Kidney (tissue), 14 donors: ENCODE measurements around the gene CD48. TPM values are rescaled to one million over a fixed set of nuclear protein-coding genes. Genes with fewer than 3 reads are reported as not detected.

Source experiments
- DNase-seq, 5 donors: peaks; one replicate each; pipeline ENCODE4 v3.0.0-alpha.2; 2013 to 2020
- FAIRE-seq: peaks from 2 replicates; lab custom pipeline; 2012; peaks lifted over from hg19 to GRCh38; lab: Jason Lieb, UNC
- H3K27ac ChIP-seq, 2 donors: one replicate each; pipeline ENCODE4 v1.7.0; 2013; ENCODE audit warnings: low read depth in 2 of 2, low read length in 2 of 2, inconsistent platforms in 1 of 2
- H3K27me3 ChIP-seq: one replicate; pipeline ENCODE4 v1.7.1; 2013; ENCODE audit warnings: low read length, inconsistent platforms; ENCODE audit not compliant: control insufficient read depth, insufficient read depth
- H3K36me3 ChIP-seq, 3 donors: one replicate each; pipeline versions ENCODE4 v1.7.0 to v1.7.1; 2013; ENCODE audit warnings: low read length in 3 of 3, control low read depth in 1 of 3, inconsistent platforms in 1 of 3; ENCODE audit not compliant: insufficient read depth in 3 of 3, control insufficient read depth in 2 of 3
- H3K4me1 ChIP-seq, 3 donors: one replicate each; pipeline versions ENCODE4 v1.7.0 to v1.7.1; 2013; ENCODE audit warnings: low read length in 3 of 3, inconsistent platforms in 1 of 3, low read depth in 1 of 3; ENCODE audit not compliant: control insufficient read depth in 2 of 3, insufficient read depth in 2 of 3
- H3K4me3 ChIP-seq, 3 donors: one replicate each; pipeline versions ENCODE4 v1.7.0 to v1.8.1; 2013; ENCODE audit warnings: low read length in 3 of 3, control low read depth in 1 of 3, inconsistent platforms in 1 of 3
- H3K9ac ChIP-seq, 3 donors: one replicate each; pipeline versions ENCODE4 v1.7.0 to v1.7.1; 2013; ENCODE audit warnings: low read length in 3 of 3, control low read depth in 1 of 3, inconsistent platforms in 1 of 3
- H3K9me3 ChIP-seq, 3 donors: one replicate each; pipeline versions ENCODE4 v1.7.0 to v1.7.1; 2013; ENCODE audit warnings: low read length in 3 of 3, control low read depth in 1 of 3, inconsistent platforms in 1 of 3; ENCODE audit not compliant: control insufficient read depth in 2 of 3, insufficient read depth in 1 of 3
- intact Hi-C: fragments of 100-400 bp; cut with DNase I; formaldehyde crosslinking; loops from one replicate; pipeline ENCODE4 v1.11.1; 2022
- polyA plus RNA-seq: library from polyadenylated mRNA; stranded (reverse); fragments of 350-450 nt; fragmentation: Illumina TruSeq; extraction: RNeasy Lipid Tissue Mini Kit (QIAGEN cat#74804); gene quantifications from one replicate; pipeline ENCODE4 v1.2.3, GENCODE V29; 2014; ENCODE audit warnings: low read depth, low replicate concordance; ENCODE audit not compliant: insufficient read depth
- total RNA-seq: library from RNA; stranded (reverse); fragmentation: NEBNext Ultra II Directional; extraction: Animal tissue kit (Norgen Biotek cat#: 25700); gene quantifications from one replicate; pipeline ENCODE4 v1.2.1, GENCODE V29; 2021
- TF ChIP-seq, protein P1 (sequence below): IDR thresholded peaks from 3 replicates; pipeline ENCODE4 v1.5.1; 2012; ENCODE audit warnings: mild to moderate bottlenecking, moderate library complexity, borderline replicate concordance; ENCODE audit not compliant: insufficient read depth; ENCODE audit errors: extremely low read depth
- donor health status: control.
- donor health status: control.
- donor health status: control.
- donor health status: control.
- donor health status: control.
- donor health status: DM: yes; HTN: yes; CAD: no.
- donor health status: Normal renal cell carcinoma (clear cell type).

The CD48 gene
- total and polyA plus RNA-seq, 2 donors from 2014 or later, result 3.2 to 20.5 TPM

GRCh38 chr1:160739098-160739511 is 27.5 kb upstream of the CD48 start, which contains the start of gene SLAMF7:
Gene SLAMF7 (plus strand): TSS chr1:160739247. CDS start chr1:160739302, 55 bp downstream.
- intact Hi-C loops, result no loop called here
- Histone ChIP-seq H3K9ac (no peak within 1 kb of the TSS), H3K27ac (no peak within 1 kb of the TSS), H3K27me3 (no peaks in the 10 kb centered on the region), H3K4me3 (no peak within 1 kb of the TSS), H3K36me3 (no peaks in the 10 kb centered on the region), H3K4me1 (no peaks in the 10 kb centered on the region), H3K9me3 (peaks cover 0 to 7% (median 0%) of the 10 kb centered on the region in 3 donors)
- DNase-seq (no peak), FAIRE-seq (no peak)
- TF ChIP-seq, protein P1, sequence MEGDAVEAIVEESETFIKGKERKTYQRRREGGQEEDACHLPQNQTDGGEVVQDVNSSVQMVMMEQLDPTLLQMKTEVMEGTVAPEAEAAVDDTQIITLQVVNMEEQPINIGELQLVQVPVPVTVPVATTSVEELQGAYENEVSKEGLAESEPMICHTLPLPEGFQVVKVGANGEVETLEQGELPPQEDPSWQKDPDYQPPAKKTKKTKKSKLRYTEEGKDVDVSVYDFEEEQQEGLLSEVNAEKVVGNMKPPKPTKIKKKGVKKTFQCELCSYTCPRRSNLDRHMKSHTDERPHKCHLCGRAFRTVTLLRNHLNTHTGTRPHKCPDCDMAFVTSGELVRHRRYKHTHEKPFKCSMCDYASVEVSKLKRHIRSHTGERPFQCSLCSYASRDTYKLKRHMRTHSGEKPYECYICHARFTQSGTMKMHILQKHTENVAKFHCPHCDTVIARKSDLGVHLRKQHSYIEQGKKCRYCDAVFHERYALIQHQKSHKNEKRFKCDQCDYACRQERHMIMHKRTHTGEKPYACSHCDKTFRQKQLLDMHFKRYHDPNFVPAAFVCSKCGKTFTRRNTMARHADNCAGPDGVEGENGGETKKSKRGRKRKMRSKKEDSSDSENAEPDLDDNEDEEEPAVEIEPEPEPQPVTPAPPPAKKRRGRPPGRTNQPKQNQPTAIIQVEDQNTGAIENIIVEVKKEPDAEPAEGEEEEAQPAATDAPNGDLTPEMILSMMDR, result no peak

DNA sequence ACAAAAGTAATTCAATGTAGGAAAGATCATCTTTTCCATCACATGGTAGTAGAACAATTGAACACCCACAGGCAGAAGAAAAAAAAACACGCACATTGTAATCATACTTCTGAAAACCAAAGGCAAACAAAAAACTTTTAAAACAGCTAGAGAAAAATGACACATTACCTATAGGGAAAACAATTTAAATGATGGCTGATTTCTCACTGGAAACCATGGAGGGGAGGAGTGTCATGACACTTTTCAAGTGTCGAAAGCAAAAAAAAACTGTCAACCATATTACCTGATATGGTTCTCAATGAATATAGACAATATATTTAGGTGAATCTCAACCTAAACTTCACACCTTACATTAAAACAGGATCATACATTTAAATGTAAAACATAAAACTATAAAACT is 26.6 kb upstream of the CD48 start:
- Histone ChIP-seq H3K9me3 (peaks cover 0 to 7% (median 0%) of the 10 kb centered on the region in 3 donors), H3K27me3 (no peaks in the 10 kb centered on the region), H3K4me3 (no peak overlapping the region), H3K4me1 (no peaks in the 10 kb centered on the region), H3K27ac (no peak overlapping the region), H3K9ac (no peak overlapping the region), H3K36me3 (no peaks in the 10 kb centered on the region)
- DNase-seq (no peak), FAIRE-seq (no peak)
- intact Hi-C loops, result no loop called here
- TF ChIP-seq, protein P1, result no peak

DNA sequence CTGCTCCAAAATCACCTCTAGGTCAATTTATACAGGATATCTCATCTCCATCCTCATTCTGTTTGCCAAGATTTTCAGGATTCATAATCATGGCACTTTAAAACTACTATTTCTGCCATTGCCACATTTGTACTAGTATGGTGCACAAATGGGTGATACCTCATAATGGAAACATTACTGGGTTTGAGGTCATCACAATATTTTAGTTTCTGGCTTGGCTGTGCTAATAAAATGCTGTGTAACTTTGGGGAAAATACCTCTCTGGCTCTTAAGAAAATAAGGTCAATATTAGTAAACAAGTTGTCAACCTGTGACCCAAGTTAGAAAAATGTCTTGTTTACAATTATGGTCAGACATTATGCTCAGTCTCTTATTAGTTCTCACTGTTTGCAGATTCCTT is 22.7 kb upstream of the CD48 start:
- no peak for DNase-seq
- Histone ChIP-seq H3K4me3 (no peak overlapping the region), H3K9ac (no peak overlapping the region), H3K27ac (no peak overlapping the region), H3K36me3 (no peaks in the 10 kb centered on the region), H3K9me3 (peaks cover 0 to 7% (median 0%) of the 10 kb centered on the region in 3 donors), H3K27me3 (no peaks in the 10 kb centered on the region), H3K4me1 (no peaks in the 10 kb centered on the region)
- TF ChIP-seq, protein P1, result no peak
- FAIRE-seq, result no peak
- intact Hi-C loops, result no loop called here

DNA sequence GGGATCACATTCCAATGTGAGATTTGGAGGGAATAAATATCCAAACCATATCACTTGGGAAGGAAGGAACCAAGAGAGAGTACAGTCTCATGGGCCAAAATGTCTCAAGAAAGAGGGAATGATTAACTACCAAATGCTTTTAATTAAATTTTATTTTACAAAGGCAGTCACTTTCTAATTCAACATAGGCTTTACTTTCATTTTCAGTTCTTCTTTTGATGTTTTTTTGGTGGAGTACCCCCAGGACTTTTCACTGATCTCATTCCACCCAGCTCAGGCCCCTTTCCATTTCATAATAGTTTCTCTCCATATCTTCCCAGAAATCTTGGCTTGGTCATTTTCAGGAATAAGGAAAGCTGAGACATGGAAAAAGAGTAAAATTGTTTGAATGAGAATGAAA is 22.3 kb upstream of the CD48 start:
- intact Hi-C loops, result no loop called here
- Histone ChIP-seq H3K27me3 (no peaks in the 10 kb centered on the region), H3K9me3 (peaks cover 0 to 7% (median 0%) of the 10 kb centered on the region in 3 donors), H3K4me1 (no peaks in the 10 kb centered on the region), H3K4me3 (no peak overlapping the region), H3K9ac (no peak overlapping the region), H3K36me3 (no peaks in the 10 kb centered on the region), H3K27ac (no peak overlapping the region)
- TF ChIP-seq, protein P1, result no peak
- DNase-seq, result no peak
- no peak for FAIRE-seq
